Gastroesophageal sphincter (tissue), 3 donors: ENCODE results near the gene METTL26.

Experiments
- CTCF ChIP-seq, 4 experiments: fragments of 200-600 bp in 2 of 4; fragments of 450-650 bp in 2 of 4; sonication (generic) in 1 of 4; IDR thresholded peaks; one replicate each; pipeline ENCODE4 v1.5.1; 2017 to 2019; ENCODE audit warnings: antibody characterized with exemption in 4 of 4, mild to moderate bottlenecking in 2 of 4, moderate library complexity in 2 of 4
- POLR2A ChIP-seq, 2 donors: fragments of 450-650 bp; IDR thresholded peaks; one replicate each; pipeline ENCODE4 v1.6.1; 2017; ENCODE audit warnings: antibody characterized with exemption in 2 of 2, mild to moderate bottlenecking in 2 of 2, moderate library complexity in 1 of 2
- POLR2AphosphoS5 ChIP-seq: sonication (generic); formaldehyde crosslinking; IDR thresholded peaks from one replicate; pipeline ENCODE4 v1.6.1; 2017; ENCODE audit warnings: antibody characterized with exemption

- TF ChIP-seq CTCF (IDR thresholded peaks at IDR 0.05), result no peak
- TF ChIP-seq POLR2AphosphoS5, result no peak
- no peak for TF ChIP-seq POLR2A (IDR thresholded peaks at IDR 0.05)
Observed at GRCh38 chr16:666572-666971, 30.5 kb upstream of the METTL26 start.
